Skeletal muscle satellite cell (primary cell): ENCODE measurements around the gene RBM19.

Experiments
- H3K27me3 ChIP-seq: 2 replicates; pipeline ENCODE4 v1.7.0; 2013; ENCODE audit warnings: low read length; ENCODE audit not compliant: control insufficient read depth, insufficient read depth
- H3K36me3 ChIP-seq: 2 replicates; pipeline ENCODE4 v1.7.0; 2013; ENCODE audit warnings: mild to moderate bottlenecking, control low read depth, low read length; ENCODE audit not compliant: insufficient read depth
- H3K4me1 ChIP-seq: 2 replicates; pipeline ENCODE4 v1.7.0; 2013; ENCODE audit warnings: low read length; ENCODE audit not compliant: control insufficient read depth, insufficient read depth
- H3K4me2 ChIP-seq: 2 replicates; pipeline ENCODE4 v1.7.0; 2013; ENCODE audit warnings: mild to moderate bottlenecking, low read length
- H3K4me3 ChIP-seq: 2 replicates; pipeline ENCODE4 v1.7.0; 2013; ENCODE audit warnings: low read length
- H3K9ac ChIP-seq: 2 replicates; pipeline ENCODE4 v1.7.0; 2013; ENCODE audit warnings: mild to moderate bottlenecking, low read depth, low read length, moderate library complexity
- H3K9me3 ChIP-seq: replicated peaks from 2 replicates; pipeline ENCODE4 v1.7.0; 2013; ENCODE audit warnings: mild to moderate bottlenecking, control low read depth, low read length

The RBM19 gene

DNA sequence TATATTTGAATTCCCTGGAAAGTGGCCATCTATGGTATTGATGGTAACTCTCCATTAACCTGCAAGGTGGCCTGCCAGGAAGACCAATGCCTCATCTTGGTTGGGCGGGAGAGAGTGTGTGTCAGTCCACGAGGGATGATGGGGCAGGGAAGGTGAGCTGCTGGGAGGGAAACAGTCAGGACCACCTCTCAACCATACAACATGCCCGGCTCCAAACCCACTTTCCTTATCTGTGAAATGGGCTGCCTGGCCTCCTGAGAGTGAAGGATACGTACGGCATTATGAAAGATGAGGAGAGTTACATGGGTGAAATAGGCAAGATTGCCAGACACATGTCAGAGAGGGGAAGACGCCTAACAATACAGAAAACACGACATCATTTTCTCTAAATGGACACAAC is 70.9 kb downstream of the RBM19 start:
- Histone ChIP-seq H3K36me3 (no peaks in the 10 kb centered on the region), H3K4me2 (no peak overlapping the region), H3K9me3 (no peaks in the 10 kb centered on the region), H3K27me3 (no peaks in the 10 kb centered on the region), H3K4me1 (peaks cover 8% of the 10 kb centered on the region), H3K4me3 (no peak overlapping the region), H3K9ac (no peak overlapping the region)

DNA sequence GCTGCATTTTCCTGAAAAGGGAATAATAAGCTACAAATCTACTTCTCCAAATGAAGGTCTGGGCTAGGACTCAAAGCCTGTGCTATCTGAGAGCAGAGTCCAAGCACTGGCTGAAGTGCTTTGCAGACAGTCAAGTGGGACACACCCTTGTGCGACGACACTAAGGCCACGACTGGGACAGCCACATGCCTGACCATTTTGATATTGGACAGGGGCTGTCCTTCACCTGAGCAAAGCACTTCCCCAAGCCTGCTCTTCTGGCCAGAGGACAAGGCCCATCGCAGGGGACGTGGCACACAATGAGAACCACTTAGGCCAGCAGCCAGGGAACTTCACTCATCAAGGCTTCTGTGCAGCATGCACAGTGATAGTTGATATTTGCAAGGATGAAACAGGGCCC is 71.4 kb downstream of the RBM19 start:
- Histone ChIP-seq H3K4me3 (no peak overlapping the region), H3K4me2 (no peak overlapping the region), H3K36me3 (no peaks in the 10 kb centered on the region), H3K4me1 (peaks cover 4% of the 10 kb centered on the region), H3K9ac (no peak overlapping the region), H3K27me3 (no peaks in the 10 kb centered on the region), H3K9me3 (no peaks in the 10 kb centered on the region)

DNA sequence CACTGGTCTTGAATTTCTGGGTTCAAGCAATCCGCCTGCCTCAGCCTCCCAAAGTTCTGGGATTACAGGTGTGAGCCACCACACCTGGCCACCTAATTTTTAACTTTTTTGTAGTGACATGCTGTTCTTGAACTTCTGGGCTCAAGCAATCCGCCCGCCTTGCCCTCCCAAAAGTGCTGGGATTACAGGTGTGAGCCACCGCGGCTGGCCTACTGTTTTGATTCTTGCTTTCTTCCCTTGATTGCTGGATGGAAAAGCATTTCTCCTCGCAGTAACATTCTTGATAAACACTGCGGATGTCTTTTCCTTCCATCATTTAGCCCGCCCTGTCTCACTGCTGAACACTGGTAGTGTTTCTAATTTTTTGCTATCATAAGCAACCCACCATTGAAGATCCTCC is 72.9 kb downstream of the RBM19 start:
- H3K4me2 ChIP-seq = no peak overlapping the region
- peaks cover 3% of the 10 kb centered on the region for H3K4me1 ChIP-seq
- no peaks in the 10 kb centered on the region for H3K27me3 ChIP-seq
- no peak overlapping the region for H3K9ac ChIP-seq
- H3K36me3 ChIP-seq = no peaks in the 10 kb centered on the region
- no peak overlapping the region for H3K4me3 ChIP-seq
- H3K9me3 ChIP-seq = no peaks in the 10 kb centered on the region

DNA sequence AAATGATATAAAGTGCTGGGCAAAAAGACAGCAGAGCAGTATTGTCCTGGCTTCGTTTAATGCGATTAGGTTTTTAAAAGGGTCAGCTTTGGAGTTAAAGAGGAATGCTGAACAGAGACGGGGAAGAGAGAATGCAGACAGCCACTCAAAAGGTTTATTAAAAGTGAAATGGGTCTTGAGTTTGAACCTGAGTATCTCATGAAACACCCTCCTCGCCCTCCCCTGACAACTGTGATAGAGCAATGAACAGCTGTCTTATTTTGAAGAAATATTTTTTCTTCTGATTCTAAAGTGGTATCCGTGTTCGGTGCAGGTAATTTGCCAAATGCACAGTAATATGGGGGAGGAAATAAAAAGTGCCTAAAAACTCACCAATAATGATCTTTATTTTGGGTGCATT is 73.6 kb downstream of the RBM19 start:
- Histone ChIP-seq H3K9me3 (no peaks in the 10 kb centered on the region), H3K27me3 (no peaks in the 10 kb centered on the region), H3K36me3 (no peaks in the 10 kb centered on the region), H3K4me1 (peaks cover 3% of the 10 kb centered on the region), H3K9ac (no peak overlapping the region), H3K4me3 (no peak overlapping the region), H3K4me2 (no peak overlapping the region)

DNA sequence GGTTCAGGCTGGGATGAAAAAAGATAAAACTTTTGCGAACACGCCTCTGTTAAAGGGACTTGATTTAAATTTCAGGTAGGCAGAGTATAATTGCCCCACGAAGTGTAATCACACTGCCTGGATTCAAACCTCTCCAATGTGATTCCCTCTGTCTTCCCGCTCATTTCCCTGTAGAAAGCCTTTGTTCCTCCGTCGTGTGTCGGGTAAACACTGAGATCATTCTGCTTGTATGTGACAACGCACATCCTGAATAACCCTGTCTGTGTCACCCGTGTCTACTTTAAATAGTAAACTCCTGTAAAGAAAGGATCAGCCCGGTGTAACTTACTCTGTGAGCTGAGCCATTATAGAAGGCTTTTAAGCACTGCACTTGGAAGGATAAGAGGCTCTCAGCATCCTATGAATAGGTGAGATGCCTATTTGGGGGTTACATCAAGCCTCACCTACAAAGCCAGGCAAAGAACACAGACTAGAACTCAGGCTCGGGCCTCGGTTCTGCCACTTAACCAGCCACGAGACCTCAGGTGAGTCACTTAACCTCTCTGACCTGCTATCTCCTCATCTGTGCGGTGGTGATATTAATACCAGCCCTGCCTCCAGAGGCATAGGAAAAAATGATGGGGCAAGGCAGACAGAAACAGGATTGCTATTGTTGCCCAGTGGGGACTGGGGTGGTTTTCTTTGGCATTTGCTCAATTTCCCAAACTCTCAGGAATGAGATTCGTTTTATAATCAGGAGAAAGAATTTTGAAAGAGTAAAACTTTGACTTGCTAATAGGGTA is 74.2 kb downstream of the RBM19 start:
- H3K36me3 ChIP-seq = no peaks in the 10 kb centered on the region
- no peak overlapping the region for H3K4me3 ChIP-seq
- no peak overlapping the region for H3K4me2 ChIP-seq
- no peaks in the 10 kb centered on the region for H3K27me3 ChIP-seq
- H3K9ac ChIP-seq = no peak overlapping the region
- H3K4me1 ChIP-seq = peaks cover 3% of the 10 kb centered on the region
- no peaks in the 10 kb centered on the region for H3K9me3 ChIP-seq

DNA sequence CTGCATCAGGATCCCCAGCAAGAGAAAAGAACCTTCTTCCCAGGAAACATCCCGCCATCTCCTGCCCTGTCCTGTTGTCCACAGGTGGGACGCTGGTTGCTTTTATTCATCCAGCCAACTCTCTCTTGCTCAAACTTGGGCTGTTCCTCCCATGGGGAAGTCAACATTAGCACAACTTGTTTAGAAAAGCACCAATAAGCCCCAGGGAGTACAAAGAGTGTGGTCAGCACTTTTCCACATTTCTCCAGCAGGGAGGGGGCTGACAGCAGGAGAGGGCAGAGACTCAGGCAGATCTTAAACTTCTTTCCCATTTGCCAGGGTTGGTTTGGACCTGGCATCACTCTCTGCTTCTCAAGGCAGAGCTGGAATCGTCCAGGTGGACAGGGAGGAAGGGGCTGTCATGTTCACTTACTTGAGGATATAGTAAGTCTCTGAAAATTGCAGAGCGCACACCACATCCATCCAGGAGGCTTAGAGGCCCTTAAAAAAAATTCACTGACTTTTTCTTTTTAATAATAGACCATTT is 74.9 kb downstream of the RBM19 start:
- H3K36me3 ChIP-seq = peaks cover 3% of the 10 kb centered on the region
- H3K4me1 ChIP-seq = peaks cover 3% of the 10 kb centered on the region
- no peak overlapping the region for H3K9ac ChIP-seq
- H3K4me3 ChIP-seq = no peak overlapping the region
- no peaks in the 10 kb centered on the region for H3K9me3 ChIP-seq
- H3K4me2 ChIP-seq = no peak overlapping the region
- no peaks in the 10 kb centered on the region for H3K27me3 ChIP-seq

DNA sequence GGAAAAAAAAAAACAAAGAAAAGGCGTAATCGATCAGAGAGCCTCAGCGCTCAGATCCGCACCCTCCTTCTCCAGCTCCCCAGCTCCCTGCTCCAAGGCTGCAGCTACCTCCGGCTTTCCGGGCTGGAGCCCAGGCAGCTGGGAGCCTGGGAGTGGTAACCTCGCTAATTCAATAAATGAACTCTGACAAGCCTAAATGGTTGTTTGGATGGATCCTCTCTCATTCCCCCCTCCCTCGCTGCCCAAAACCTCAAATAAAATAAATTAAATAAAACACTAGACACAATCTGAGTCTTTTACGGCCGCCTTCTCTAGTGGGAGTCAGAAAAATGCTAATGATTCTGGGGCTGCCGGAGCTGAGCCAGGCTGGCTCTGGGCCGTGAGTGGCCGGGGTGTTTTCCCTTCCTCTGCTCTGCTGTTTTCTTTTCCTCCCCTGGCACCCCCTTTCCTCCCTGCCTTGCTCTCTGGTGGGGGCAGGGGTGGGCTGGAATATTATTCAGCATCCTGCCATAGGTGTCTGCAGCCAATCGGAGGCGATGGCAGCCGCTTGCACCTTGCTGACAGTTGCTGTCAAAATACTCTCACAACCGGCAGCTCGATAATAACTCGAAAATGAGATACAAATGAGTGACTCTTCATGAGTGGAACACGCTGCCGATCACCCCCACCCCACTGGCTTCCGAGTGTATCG is 76.1 kb downstream of the RBM19 start:
- Histone ChIP-seq H3K9me3 (no peaks in the 10 kb centered on the region), H3K9ac (no peak overlapping the region), H3K27me3 (no peaks in the 10 kb centered on the region), H3K4me2 (peak overlapping the region; percentile 7), H3K4me1 (peaks cover 3% of the 10 kb centered on the region), H3K36me3 (peaks cover 3% of the 10 kb centered on the region), H3K4me3 (no peak overlapping the region)

DNA sequence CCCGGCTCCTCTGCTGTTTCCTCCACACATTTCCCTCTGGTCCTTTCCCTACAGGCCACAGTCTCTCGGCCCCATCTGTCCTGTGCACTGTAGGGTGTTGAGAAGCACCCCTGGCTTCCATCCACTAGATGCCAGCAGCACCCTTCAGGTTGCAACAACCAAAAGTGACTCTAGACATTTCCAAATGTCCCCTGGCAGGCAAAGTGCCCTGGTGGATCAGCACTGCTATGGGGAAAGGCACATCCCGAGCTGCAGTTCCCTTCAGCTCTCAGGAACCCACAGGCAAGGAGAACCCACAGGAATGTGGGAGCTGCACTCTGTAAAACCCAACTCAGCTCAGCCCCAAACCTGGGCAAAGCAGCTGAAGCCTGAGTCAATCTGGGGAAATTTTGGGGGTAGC is 77.0 kb downstream of the RBM19 start:
- H3K4me2 ChIP-seq = no peak overlapping the region
- no peak overlapping the region for H3K4me3 ChIP-seq
- H3K9me3 ChIP-seq = no peaks in the 10 kb centered on the region

DNA sequence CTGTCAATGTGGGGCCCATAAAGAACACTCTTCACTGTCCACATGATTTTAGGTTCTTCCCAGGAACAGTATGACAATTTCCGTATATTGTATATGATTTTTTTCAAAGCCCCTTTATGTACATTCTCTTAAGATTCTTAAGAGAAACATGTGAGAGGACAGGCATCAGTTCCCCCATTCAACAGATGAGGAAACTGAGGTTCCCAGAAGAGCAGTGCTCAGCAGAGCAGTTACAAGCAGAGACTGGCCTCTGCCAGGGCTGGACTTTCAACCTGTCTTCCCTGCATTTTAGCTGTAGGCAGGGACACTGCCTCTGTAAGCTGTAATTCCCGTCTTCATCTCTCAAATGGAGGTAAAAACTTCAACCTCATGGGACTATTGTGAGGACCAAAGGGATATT is 77.7 kb downstream of the RBM19 start:
- Histone ChIP-seq H3K4me2 (no peak overlapping the region), H3K9ac (no peak overlapping the region), H3K4me3 (no peak overlapping the region), H3K36me3 (peaks cover 3% of the 10 kb centered on the region), H3K4me1 (peaks cover 3% of the 10 kb centered on the region), H3K9me3 (no peaks in the 10 kb centered on the region), H3K27me3 (no peaks in the 10 kb centered on the region)

More for the DNA sequence above, 77.0 kb downstream of the RBM19 start:
- no peak overlapping the region for H3K9ac ChIP-seq
- peaks cover 3% of the 10 kb centered on the region for H3K4me1 ChIP-seq
- no peaks in the 10 kb centered on the region for H3K27me3 ChIP-seq
- H3K36me3 ChIP-seq = peaks cover 3% of the 10 kb centered on the region

DNA sequence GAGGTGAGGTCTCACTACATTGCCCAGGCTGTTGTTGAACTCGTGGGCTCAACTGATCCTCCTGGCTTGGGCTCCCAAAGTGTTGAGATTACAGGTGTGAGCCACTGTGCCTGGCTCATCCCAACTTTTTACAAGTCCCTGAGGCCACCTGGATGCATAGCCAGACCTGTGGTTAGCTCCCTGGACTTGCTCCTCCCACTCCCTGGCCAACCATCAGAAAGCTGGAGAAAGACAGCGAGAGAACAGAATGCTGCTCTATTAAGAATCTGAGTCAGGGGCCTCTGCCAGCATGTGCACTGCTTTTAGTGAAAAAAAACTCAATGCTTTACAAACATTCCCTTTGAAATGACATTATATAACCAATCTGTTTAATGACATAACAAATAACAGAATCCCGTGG is 78.2 kb downstream of the RBM19 start:
- H3K4me2 ChIP-seq = no peak overlapping the region
- H3K36me3 ChIP-seq = peaks cover 3% of the 10 kb centered on the region
- H3K4me3 ChIP-seq = no peak overlapping the region

DNA sequence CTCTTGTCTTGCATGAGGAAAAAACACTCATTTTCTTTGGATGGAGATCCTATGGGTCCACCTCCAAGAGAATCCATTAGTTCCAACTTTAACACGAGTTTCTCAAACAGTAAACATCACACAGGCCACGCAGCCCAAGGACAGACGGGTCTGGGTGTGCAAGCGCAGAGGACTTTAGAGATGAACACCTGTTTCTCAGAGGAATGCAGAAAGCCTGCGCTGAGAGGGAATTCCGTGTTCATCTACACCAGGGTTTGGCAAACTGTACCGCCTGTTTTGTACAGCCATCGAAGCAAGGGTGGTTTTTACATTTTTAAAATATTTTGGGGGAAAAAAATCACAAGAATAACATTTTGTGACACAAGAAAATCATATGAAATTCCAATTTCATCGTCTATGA is 79.4 kb downstream of the RBM19 start:
- H3K4me1 ChIP-seq = peaks cover 3% of the 10 kb centered on the region
- no peak overlapping the region for H3K4me2 ChIP-seq
- no peak overlapping the region for H3K4me3 ChIP-seq
- no peaks in the 10 kb centered on the region for H3K9me3 ChIP-seq
- no peaks in the 10 kb centered on the region for H3K27me3 ChIP-seq
- H3K36me3 ChIP-seq = peaks cover 3% of the 10 kb centered on the region
- H3K9ac ChIP-seq = no peak overlapping the region

More for the DNA sequence above, 78.2 kb downstream of the RBM19 start:
- H3K9ac ChIP-seq = no peak overlapping the region
- H3K27me3 ChIP-seq = no peaks in the 10 kb centered on the region
- peaks cover 3% of the 10 kb centered on the region for H3K4me1 ChIP-seq
- no peaks in the 10 kb centered on the region for H3K9me3 ChIP-seq
